DMS114 treated with DMSO at 0.1 percent for 48 hours (cell line): Measurements from ENCODE around the gene ENDOV.

ENCODE experiments used
- DNase-seq: peaks from one replicate; lab custom pipeline; 2025; ENCODE audit not compliant: unreplicated experiment; lab: John Stamatoyannopoulos, UW

The ENDOV gene

DNA sequence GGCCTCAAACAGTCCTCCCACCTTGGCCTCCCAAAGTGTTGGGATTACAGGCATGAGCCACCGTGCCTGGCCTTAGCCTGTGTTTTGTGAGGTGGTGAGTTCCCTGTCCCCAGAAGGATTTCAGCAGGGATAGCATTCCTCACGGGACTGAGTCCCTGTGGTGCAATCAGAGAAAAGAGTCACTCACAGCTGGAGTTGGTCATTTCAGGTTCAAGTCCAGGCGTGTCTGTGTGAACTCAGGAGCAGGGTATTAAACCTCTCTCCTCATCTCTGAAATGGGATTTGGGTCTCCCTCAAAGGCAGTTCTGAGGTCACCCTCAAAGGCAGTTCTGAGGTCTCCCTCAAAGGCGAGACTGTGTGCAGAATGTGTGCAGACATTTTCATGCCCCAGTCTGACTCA, 32.8 kb downstream of the ENDOV start:
- DNase-seq: no peak

DNA sequence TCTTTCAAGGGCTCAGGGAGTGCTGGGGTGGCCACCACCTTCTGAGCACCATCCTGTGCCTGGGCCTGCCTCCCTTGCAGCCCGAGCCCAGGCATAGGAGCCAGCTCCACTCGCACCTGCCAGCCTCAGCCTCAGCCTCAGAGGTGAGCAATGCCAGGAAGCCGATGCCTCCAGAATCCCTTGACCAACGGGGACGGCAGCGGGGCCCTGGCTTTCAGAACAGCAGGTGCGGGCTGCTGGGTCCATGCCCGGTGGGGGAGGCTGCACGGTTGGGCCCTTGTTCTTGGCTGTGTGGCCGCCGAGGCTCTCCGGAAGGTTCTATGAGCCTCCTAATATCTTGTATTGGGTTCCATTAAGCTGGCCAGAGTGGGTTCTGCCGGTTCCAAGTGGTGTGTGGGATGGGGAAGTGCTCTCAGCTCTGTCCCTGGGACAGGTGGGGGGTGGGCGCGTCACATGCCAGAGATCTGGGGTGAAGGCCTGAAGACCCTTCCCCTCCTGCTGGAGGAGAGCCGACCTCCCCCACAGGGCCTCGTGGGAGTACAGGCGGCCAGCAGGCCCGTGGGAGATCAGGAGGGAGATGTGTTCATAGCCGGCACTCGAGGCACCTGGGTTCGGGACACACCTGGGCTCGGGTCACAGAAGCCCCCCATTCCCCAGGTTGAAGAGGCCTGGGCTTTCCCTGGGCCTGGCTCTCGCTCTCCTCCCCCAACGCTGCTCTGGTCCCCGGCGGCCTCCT, 34.4 kb downstream of the ENDOV start:
- no peak for DNase-seq

GRCh38 chr17:80449930-80450576, 35.1 kb downstream of the ENDOV start:
- no peak for DNase-seq

- DNase-seq: no peak
These were observed 36.3 kb downstream of the ENDOV start for GRCh38 chr17:80451104-80451775.

DNA sequence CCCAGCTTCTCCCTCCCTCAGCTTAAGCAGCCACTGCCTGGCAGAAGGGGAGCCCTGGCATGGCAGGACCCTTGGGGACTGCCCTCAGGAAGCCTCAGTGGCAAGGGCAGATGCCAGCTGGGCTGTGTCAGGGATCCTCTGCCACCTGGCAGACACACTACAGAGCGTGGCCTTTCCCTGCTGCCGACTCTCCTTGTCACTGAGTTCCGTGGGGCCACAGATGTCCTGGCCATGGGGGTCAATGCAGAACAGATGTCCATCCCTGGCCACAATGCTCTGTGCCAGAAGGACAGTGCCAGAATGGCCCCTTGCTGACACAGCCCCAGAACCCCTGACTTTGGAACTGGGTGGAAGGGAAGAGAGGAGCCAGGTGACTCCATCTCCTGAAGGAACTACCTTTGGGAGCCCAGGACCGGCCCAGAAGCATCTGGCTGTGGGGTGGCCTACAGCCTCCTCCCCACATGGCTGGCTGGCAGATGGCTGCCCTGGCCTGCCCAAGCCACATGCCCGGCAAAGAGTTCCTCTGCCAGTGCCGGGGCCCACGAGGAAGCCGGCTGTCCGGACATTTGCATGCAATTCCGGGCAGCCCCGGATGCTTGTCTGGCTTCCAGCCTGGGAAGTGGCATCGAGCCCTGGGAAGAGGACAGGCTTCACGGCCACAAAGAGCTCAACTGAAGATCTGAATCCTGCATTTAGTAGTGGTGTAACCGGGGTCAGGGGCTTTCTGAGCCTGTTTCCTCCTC, 37.4 kb downstream of the ENDOV start:
- DNase-seq: no peak

GRCh38 chr17:80453126-80453997, 38.4 kb downstream of the ENDOV start:
- no peak for DNase-seq

DNA sequence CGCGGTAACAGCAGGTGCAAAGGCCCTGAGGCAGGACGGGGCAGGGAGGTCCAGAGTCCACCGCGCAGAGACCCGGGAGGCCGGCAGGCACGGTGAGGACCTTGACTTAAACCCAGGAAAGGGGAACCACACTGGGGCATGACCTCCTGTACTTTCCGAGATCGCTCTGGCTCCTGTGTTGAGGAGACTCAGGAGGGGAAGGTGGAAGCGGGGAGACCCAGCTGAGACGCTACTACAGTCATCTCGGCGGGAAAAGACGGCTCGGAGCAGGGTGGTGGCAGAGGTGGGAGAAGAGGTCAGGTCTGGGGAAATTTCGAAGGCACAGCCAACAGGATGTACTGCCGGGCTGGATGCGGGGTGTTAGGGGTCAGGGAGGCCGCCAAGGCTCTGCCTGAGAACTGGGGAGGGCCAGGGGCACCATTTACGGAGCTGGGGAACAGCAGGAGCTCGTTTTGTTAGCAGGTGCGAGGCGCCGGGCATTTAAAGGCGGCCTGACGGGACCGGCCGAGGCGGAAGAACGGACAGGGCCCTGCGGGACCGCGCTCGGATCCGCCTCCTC, 39.1 kb downstream of the ENDOV start:
- no peak for DNase-seq

GRCh38 chr17:80454557-80455335, 39.8 kb downstream of the ENDOV start:
- peak; percentile 83 for DNase-seq

DNA sequence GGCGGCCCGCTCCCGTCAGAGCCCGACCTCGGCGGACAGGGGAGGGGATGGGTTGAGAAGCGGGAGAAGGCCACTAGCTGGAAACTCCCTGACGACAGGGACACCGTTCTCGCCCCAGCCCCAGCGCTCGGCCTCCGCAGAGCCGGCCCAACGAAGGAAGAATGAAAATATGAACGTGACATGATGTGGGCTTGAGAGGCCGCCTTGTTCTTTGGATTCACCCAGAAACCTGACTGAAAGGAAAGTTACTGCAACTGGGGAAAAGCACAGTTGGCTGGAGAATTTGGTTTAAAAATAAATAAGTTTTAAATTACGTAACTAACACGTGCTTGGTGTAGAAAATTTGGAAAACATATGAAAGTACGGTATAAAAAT, 40.4 kb downstream of the ENDOV start:
- DNase-seq: no peak

DNA sequence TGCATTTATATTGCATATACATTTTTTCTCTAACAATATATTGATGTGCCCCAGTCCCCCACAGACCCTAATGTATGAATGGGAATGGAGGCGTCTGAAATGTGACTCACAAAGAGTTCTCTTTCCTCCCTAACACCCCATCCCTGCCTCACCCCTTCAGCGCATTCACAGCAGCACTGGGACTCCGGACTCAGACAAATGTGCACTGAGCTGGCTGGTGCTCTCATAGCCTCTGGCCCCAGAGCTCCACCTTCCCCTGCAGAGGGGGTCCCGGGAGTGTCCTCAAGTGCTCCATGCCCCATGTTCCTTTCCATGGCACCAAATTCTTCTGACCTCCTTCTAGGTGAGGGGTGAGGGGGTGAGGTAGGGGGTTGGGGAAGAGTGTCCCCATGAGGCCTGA, 40.8 kb downstream of the ENDOV start:
- DNase-seq: no peak

GRCh38 chr17:80456465-80457235, 41.7 kb downstream of the ENDOV start:
- no peak for DNase-seq

GRCh38 chr17:80457236-80457856, 42.4 kb downstream of the ENDOV start:
- DNase-seq: no peak

DNA sequence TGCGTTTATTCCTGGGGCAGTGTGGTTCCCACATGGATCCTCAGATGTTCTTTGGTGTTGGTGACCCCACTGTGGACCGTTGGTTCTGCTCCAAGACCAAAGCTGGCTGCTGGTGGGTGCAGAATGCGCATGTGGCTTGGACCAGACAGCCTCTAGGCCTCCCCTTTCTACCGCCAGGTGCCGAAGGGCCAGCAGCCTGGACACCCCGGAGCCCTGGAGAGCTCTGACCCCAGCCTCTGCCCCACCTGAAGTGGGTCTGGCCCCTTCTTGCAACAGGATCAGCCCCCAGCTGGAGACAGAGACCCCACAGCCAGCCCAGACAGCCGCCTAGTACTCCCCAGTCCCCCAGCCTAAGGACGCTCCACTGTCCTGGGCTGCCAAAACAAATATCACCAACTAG, 43.0 kb downstream of the ENDOV start:
- no peak for DNase-seq

GRCh38 chr17:80459234-80459633, 44.3 kb downstream of the ENDOV start:
- DNase-seq: no peak

GRCh38 chr17:80460429-80460834, 45.5 kb downstream of the ENDOV start:
- DNase-seq: no peak

GRCh38 chr17:80461528-80462160, 46.7 kb downstream of the ENDOV start:
- DNase-seq: no peak

DNA sequence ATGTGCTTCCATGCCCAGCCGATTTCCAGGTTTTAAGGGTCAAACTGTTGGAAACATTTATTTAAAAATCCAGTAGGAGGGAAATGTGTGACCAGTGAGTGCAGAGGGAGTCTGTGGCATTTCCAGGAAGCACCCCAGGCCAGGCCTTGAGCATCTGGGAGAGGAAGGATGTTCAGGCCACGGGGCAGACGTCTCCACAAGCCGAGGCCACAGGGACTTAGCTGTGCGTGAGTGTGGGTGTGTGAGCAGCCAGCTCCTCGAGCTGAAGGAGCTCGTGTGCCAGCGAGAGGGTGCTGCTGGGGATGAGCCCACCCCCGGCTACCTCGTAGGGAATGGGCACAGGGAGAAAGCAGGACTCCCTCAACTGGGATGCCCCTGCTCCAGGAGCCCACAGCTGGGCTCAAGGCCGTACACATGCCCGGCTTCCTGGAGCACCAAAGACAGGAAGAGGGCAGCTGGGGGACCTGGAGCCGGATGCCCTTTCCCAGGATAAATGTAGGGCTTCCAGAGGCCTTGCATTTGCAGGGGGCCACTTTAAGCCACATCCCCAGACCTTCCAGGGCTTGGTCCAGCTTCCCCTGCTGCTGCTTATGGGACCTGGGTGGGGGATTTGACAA, 48.9 kb downstream of the ENDOV start:
- DNase-seq: no peak
